C4-2B (cell line): Measurements from ENCODE around the gene ADCY9.

Experiments used
- ZFX ChIP-seq: fragments of 450-650 bp; IDR thresholded peaks from 2 replicates; pipeline ENCODE4 v1.6.1; 2017
- TF ChIP-seq, protein P1 (sequence below): fragments of 450-650 bp; conservative IDR thresholded peaks from 2 replicates; pipeline ENCODE4 v1.5.1; 2017; ENCODE audit warnings: mild to moderate bottlenecking

DNA sequence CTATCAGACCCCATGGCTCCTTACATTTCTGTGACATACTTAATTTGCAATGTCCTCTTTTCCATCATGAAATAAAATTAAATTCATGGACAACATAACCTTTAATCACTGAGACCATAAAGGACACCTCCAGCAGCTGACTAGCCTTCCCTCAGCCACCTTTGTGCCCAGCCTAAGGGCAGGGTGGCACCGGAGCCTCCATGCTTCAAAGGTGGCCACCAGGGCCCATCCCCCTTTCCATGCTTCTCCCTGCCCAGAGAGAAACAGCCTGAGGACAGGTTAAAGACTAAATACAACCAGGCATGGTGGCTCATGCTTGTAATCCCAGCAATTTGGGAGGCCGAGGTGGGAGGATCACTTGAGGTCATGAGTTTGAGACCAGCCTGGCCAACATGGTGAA lies 94.3 kb downstream of the ADCY9 start:
- TF ChIP-seq, protein P1, sequence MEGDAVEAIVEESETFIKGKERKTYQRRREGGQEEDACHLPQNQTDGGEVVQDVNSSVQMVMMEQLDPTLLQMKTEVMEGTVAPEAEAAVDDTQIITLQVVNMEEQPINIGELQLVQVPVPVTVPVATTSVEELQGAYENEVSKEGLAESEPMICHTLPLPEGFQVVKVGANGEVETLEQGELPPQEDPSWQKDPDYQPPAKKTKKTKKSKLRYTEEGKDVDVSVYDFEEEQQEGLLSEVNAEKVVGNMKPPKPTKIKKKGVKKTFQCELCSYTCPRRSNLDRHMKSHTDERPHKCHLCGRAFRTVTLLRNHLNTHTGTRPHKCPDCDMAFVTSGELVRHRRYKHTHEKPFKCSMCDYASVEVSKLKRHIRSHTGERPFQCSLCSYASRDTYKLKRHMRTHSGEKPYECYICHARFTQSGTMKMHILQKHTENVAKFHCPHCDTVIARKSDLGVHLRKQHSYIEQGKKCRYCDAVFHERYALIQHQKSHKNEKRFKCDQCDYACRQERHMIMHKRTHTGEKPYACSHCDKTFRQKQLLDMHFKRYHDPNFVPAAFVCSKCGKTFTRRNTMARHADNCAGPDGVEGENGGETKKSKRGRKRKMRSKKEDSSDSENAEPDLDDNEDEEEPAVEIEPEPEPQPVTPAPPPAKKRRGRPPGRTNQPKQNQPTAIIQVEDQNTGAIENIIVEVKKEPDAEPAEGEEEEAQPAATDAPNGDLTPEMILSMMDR: no peak
- TF ChIP-seq ZFX: no peak
